Measurements from ENCODE around the gene PMEPA1.

The PMEPA1 gene

DNA sequence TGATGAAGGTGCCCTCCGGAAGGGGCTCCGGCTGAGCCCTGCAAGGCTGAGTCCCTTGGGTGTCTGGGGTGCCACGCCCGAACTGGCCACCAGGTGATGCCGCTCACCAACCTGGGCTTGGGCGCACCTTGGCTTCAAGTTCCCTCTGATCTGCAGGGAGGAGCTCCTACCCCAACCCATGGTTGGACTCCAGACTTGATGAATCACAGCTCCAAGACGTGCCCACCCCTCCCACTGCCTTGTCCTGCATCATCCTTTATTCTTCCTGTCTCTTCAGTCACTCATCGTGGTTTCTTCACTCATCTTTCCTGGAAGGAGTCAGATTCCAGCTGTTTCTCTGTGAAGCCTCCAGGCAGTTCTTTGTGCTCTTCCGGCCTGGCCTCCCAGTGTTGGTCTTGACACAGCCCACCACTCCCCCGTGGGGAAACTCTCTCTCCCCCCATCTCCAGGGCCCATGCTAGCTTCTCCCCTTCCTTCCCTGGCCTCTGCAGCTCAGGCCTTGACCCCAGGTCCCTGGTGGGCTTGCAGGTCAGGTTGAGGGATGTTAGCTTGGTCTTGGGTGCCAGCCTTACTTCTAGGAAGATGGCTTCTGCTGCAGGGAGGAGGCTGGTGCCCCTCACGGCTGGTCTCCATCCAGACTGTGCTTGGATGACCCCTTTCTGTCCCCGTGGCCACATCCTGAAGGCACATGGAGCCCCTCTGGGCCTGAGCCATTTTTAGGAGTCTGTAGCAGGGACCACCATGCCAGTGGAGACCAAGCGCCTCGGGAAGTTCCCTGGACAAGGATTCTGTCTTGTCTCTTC is 87.0 kb downstream of the PMEPA1 start:
- DNase-seq (ENCODE audit: low spot score) = no peak

DNA sequence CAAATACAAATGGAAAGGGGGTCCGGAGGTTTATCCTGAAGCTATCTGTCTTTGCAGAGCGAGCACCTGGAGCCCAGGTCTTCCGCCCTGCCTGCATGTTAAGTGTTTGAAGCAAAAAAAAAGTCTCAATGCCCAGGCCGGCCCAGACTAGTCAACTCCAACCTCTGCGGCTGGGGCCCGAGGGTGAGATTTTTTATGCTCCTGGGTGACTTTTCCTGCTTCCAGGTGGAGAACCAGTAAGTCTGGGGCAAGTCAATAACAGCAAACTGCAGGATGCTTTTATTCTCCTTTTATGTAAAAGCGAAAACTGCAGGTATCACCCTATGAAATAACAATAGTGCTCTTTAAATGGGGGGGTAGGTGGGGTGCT is 87.6 kb downstream of the PMEPA1 start:
- no peak for DNase-seq (ENCODE audit: low spot score)

DNA sequence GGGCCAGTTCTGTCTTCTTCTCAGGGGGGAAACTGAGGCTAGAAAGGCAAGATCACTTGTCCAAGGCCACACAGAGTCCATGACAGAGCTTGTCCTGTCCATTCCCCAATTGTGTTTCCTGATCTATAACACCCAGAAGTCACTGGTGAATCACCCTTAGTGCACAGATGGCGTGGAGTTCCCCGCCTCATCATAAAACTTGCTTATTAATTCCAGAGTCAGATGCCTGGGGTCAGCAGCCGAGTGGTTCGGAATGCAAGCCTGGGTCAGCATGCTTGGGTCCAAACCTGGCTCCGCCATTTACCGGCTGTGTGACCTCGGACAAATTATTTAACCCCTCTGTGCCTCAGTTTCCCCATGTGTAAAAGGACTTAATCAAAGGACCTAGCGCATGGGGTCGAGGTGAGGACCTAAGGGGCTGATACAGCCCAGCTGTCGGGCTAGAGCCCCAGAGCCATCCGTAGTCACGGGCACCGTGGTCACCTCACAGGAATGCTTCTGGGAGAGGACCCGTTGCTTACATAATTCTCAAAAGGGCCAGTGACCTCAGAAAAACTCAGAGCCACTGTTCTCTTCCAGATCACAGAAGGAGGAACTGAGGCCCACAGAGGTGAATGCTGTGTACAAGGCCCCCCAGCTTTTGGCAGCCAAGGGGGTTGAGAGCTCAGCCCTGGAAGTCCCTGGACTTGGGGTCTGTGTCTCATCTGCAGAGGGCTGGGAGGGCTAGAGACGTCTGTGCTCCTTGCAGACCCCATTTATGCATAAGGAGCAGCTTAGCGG is 88.2 kb downstream of the PMEPA1 start:
- no peak for DNase-seq (ENCODE audit: low spot score)

DNA sequence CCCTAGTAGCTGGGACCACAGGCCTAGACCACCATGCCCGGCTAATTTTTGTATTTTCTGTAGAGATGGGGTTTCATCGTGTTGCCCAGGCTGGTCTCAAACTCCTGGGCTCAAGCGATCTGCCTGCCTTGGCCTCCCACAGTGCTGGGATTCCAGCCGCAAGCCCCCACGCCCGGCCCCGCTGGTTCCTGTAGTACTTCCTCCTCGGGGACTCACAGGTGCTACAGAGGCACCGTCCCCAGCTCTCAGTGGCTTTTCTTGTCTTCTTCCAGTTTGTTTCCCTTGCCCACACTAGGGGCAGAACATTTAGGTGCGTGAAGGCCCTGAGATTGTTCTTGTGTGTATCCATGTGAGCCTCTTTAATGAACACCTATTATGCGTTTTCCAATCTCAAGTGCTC is 88.8 kb downstream of the PMEPA1 start:
- DNase-seq (ENCODE audit: low spot score) = no peak

DNA sequence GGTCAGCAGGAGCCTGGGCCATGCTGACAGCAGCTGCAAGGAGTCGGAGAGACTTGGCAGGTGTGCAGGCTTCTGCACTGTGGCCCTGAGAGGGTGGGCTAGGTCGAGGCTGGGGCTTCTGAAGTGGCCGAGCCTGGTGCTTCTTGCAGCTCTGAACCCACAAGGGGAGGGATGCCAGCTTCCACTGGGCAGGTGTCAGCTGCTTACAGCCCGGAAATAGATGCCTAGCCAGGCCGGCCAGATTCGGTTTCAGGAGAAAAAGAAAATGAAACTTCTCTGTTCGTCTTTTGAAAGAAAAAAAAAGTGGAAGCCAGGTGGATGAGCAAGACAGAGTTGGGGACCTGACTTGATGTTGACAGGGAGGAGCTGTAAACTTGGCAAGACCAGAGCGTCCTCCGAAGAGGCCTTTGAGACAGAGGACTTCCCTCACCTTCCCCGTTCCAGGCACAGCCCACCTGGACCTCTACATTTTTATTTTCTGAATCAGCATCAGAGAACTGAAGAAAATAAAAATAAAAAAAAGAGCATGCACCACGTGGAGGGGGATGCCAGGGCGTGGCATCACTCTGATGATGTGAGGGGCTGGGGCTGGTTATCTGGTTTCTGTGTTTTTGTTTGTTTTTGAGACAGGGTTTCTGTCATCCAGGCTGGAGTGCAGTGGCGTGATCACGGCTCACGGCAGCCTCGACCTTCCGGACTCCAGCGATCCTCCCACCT is 89.4 kb downstream of the PMEPA1 start, which contains the start of gene ZBP1:
Gene ZBP1, minus strand, starts transcription at position 153 of the 717 bp plus-strand sequence. Its CDS starts 131 bp downstream, at position 22.
- no peak for DNase-seq (ENCODE audit: low spot score)

DNA sequence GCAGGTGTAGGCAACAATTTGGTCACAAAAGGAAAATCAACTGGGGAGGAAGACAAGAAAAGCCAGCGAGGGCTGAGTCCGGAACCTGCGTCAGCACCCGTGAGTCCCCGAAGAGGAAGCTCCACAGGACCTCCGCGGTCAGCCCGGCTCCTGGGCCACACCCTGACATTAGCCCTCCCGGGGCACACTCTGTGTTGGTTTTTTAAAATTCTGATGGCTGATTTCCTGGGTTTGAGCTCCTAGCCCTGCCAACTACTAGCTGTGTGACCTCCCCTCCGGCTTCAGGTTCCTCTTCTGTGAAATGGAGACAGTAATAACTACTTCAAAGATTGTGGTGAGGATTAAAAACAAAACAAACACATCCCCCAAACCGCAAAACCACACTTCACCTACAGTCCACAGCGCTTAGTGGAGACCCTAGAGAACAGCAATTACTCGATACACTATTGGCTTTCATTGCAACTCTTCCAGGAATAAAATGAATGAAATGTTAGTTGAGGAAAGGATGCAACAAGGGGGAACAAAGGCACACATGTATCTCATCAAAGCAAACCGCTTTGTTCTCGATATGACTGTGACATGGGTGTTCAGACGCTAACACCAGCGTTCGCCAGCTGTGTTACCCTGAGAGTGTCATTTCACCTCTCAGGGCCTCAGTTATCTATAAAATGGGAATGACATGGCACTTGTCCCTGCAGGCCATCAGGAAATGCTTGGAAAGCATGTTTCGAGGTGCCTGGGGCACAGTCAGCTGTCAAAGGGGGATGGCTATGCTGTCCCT is 90.6 kb downstream of the PMEPA1 start:
- no peak for DNase-seq (ENCODE audit: low spot score)

DNA sequence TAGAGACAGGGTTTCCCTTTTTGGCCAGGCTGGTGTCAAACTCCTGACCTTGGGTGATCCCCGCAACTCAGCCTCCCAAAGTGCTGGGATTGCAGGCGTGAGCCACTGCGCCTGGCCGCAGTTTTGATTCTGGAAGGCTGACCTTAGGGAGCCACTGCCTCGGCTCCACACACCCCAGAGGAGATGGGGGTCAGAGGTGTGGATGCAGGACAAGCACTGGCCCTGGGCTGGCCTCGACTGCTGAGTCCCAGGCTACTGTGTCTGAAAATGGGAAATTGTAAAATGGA is 91.1 kb downstream of the PMEPA1 start:
- DNase-seq (ENCODE audit: low spot score) = no peak

DNA sequence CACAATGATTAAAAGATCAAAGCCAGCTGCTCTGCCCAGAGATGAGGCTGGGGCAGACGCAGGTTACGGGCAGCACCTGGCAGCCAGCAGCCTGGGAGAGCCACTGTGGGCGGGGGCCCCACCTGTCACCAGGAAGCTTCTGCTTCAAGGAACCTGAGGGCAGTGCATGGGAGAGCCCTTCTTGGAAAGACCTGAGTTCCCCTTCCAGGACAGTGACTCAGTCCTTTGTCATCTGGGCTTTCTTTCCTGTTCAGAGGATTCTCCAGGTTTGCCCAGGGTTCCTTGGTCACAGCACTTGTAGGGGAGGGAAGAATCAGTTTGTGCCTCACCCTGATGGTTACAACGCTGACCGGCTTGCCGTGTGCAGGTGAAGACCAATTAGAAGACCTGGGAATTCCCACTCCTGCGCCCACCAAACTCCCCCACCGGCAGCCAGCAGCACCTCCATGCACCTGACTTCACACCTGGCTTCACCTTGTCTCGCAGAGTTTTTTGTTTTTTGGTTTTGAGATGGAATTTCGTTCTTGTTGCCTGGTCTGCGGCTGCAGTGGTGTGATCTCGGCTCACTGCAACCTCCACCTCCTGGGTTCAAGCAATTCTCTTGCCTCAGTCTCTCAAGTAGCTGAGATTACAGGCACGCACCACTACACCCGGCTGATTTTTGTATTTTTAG is 91.6 kb downstream of the PMEPA1 start:
- DNase-seq (ENCODE audit: low spot score) = no peak

DNA sequence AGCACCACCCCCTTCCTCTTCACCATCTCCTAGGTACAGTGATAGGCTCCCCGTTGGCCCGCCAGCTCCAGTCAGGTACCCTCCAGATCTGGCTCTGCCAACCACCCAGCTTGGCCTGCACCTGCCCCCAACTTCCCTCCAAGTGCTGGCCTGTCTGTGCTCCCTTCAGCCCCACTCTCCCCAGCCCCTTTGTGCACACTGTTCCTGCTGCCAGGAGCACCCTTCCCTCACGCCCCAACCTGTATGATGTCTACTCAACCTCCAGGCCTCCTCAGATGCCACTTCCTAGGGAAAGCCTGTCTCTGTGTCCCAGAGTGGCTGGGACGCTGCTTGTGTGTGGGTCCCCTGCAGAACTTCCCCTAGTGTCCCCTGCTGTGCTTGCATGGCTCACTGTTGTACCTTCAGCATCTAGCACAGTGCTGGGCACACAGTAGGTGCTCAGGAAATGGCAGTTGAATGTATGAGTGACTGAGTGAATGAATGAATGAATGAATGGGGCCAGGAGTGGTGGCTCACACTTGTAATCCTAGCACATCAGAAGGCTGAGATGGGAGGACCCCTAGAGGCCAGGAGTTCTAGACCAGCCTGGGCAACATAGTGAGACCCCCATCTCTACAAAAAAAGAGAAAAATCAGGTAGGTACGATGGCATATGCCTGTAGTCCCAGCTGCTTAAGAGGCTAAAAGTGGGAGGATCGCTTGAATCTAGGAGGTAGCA is 92.6 kb downstream of the PMEPA1 start:
- no peak for DNase-seq (ENCODE audit: low spot score)

DNA sequence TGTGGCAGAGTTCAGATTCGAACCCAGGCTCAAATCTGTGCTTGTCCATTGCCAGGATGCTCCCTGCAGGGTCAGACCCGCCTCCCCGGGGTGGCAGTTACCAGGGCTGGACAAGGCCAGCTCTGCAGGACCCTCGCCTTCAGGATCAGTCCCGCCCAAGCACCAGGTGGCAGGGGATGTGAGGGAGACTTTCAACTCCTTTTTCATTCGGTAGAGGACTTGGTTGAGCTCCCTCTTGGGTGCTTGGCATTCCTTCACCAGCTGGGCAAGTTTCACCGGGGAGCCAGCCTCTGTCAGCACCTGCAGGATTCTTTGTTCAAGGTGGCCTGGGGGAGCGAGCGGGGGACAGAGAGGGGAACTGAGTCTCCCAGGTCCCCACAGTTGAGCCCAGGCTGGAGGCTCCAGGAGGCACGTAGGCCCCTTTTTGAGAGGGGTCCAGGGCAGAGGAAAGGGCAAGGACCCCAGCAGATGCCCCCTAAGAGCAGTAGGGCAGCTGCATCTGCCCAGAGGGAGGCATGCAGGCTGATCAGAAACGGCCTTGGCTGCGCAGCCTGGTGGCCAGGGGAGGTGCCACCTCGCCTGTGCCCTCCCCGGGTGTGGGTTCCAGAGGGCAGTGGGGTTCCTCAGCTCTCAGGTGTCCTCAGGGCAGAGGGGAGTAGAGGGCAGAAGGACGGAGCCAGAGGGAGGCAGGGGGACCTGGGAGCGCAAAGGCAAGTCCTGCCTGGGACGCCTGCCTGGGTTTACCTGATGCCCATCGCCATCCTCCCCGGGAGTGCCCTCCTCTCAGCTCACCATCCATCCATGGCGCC is 93.5 kb downstream of the PMEPA1 start:
- no peak for DNase-seq (ENCODE audit: low spot score)

DNA sequence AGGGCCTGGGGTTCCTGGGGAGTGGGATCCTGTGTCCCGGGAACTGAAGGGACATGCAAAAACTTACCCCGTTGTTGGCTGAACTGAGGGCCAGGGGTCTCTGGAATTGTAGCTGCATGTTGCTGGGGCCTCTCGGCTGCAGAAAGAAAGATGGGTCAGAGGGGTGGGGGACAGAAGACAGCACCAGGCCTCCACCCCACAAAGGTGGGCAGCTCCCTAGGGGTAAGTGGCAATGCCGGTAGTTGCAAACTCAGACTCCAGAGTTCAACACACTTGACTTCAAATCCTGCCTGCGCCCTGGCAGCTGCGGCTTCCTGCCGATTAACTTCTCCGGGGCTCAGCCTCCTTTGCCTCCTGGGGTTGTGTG is 94.4 kb downstream of the PMEPA1 start:
- DNase-seq (ENCODE audit: low spot score) = no peak

DNA sequence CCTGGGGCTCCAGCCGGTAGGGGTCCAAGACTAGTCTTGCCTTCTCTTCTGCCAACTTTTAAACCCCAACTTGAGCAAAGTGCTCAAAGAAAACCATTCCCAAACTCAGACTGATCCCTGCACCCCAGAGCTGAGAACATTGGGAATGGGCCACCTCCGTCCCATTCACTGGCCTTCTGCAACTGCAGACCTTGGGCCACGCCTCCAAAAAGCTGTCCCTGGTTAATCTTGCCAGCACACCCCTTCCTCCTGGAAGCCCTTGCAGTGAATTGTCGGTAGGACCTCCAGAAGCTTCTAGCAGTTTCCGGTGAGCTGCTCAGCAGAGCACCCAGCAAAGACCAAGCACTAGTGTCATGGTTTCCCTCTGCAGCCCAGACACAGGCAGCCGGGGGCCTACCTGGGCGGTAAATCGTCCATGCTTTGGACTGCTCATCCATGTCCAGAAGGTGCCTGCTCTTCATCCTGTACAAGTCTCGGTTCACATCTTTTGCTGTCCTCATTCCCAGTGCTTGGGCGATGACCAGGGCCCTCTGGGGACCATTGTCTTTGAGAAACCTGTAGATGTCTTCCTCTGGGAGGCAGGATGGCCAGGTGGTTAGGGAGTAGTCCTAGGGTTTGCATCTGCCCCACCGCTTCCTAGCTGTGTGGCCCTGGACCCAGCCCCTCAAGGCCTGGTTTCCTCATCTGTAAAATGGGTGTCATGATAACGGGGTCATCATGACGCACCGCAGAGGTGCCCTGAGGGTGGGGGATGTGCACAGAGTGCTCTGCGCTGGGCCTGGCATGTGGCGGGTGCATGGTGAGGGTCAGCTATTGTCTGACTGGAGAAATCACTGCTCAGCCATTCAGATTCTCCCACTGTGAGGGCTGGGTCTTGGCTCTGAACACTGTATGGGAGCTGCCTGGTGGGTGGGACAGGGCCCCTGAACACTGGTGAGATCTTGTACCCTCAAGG is 95.0 kb downstream of the PMEPA1 start:
- DNase-seq (ENCODE audit: low spot score) = no peak

DNA sequence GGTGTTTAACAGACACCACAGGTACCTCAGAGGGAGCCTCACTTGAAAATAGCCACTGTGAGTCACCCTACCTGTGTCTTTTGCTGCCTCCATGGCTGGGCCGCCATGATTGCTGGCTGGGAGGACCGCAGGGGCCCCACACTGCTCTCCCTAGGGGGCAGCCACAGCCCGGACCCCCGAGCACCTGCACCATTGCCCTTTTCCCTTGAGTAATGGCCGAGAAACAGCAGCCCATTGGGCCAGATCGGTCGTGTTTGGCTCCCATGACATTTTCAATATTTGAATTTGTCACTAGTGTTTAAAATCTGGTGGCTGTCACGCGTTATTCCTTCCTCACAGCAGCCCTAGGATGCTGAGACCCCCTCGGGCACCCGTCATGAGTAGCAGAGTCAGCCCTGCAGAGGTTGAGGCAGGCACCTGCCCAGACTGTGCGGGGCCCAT is 96.3 kb downstream of the PMEPA1 start:
- DNase-seq (ENCODE audit: low spot score) = no peak

DNA sequence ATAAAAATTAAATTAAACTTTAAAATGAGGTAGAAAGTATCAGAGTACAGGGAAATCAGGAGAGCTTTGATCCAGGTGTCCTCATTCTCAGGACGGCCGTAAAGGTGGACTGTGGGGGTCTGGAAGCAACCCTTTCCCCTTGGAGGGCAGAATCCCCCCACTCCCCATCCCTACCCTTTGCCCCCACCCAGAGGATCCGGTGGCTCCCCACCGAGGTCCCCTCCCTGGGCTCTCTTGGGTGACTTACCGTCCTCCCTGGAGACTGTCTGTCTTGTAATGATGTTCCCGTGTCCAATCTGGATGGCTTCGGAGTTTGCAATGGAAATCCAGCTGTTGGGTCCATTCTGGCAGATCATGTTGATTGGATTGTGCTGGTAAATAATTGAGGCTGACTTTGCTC is 96.9 kb downstream of the PMEPA1 start:
- no peak for DNase-seq (ENCODE audit: low spot score)

DNA sequence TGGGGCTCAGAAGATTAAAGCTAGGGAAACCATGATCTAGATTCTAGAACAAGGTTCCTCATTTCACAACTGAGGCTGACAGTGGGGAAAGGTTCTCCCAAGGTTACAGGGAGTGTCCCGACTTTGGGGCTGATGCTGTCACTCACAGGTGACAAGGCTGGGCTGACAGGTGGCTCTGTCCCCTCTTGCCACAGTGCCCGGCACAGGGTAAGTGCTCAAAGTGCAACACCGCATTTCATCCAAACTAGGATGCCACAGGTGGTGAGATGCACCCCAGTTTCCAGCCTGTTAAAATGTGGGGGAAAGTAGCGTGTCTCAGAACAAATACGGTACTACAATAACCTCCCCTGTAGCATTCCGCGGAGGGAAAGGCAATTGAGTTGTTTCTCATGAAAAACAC is 97.4 kb downstream of the PMEPA1 start:
- DNase-seq (ENCODE audit: low spot score) = no peak

DNA sequence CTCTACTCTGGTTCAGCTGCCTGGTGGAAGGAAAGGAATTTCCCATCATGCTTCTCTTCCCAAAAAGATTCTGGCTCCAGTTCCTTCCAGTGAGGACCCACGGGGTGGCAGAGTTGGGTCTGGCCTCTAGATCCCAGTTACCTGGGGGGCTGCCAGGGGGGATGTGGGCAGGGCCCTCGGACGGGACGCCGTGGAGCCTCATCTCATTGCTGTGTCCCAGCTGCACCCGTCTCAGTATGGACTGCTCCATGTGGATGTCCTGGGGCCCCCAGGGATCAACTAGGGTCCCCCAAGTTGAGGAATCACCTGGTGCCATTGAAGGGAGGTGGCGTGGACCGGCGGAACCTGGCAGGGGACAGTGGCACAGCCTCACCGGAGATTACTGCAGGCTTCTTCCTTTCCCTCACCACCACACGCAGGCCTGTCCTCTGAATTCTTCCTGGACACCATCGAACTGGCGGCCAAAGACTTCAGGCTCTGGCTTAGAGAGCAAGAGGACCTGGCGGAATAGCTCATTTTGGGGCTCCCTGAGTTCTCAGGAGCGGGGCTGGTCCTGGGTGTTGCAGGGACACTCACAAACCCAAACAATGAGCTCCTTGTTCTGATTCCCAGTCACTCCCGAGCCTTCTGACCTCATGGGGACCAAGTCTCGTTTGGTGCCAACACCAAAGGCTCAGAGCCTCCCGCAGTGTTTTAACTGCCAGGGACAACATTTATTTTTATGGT is 98.1 kb downstream of the PMEPA1 start:
- no peak for DNase-seq (ENCODE audit: low spot score)

DNA sequence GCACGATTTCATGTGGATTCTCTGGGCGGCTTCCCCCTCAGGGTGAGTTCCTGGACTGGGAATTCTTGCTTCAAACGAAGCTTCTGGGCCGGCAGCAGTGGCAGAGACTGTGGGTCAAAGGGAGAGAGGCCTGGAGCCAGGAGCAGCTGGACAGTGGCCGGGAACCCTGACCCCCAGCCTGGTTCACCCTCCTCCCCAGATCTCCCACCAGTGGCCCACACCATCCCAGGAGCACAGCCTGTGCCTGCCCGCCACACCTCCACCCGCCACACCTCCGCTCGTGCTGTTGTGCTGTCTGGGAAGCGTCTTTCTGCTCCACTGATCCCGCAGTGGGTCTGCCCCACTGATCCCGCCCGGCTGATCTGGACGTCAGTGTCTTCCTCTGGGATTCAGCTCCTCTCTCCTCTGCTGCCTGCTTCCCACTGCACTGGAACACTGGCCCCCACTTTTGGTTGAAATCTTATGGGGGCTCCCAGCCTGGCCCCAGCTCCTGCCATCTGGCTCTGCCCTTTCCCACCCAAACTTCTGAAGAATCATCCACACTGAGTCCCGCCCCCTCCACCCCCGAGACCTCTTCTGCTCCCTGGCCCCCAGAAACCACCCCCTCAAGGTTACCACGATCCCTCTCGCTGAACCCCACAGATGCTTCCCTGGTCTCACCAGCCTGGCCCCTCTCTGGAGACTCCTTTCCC is 99.4 kb downstream of the PMEPA1 start:
- no peak for DNase-seq (ENCODE audit: low spot score)

DNA sequence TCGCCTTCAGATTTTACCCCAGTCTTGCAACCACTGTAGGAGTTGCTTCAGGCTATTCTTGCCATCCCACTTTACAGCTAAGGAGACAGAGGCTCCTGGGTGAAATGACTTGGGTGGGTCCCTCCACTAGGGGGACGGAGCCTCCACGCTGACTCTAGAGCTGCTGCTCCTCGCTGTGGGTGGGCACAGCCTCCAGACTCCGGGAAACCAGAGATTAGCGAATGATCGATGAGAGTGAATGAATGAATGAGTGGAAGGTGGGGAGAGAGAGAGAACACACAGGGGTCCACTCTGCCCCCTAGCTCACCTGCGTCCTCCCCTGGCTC is 100.0 kb downstream of the PMEPA1 start:
- DNase-seq (ENCODE audit: low spot score) = no peak

Data from hematopoietic multipotent progenitor cell treated with erythropoietin and hydrocortisone succinate and interleukin-3 and kit ligand, for 17 days (in vitro differentiated cells).